Smooth muscle cell (in vitro differentiated cells): Measurements from ENCODE around the gene IFNGR1. TPM values are rescaled to one million over a fixed set of nuclear protein-coding genes. Genes with fewer than 3 reads are reported as not detected.

ENCODE experiments used
- DNase-seq: peaks from one replicate; lab custom pipeline; 2025; ENCODE audit not compliant: unreplicated experiment; lab: John Stamatoyannopoulos, UW
- H2AFZ ChIP-seq: fragments of 200-600 bp; sonication (generic); 2 replicates; pipeline ENCODE4 v1.6.0; 2016; ENCODE audit warnings: antibody characterized with exemption, low read depth, mild to moderate bottlenecking
- H3F3A ChIP-seq: fragments of 200-600 bp; sonication (generic); 2 replicates; pipeline ENCODE4 v1.6.0; 2017; ENCODE audit warnings: antibody characterized with exemption, low read depth
- H3K27ac ChIP-seq: fragments of 200-600 bp; sonication (generic); 2 replicates; pipeline ENCODE4 v1.5.1; 2016; ENCODE audit warnings: low read depth, mild to moderate bottlenecking
- H3K27me3 ChIP-seq: fragments of 200-600 bp; sonication (generic); 2 replicates; pipeline ENCODE4 v1.6.1; 2016; ENCODE audit warnings: low read depth, mild to moderate bottlenecking
- H3K36me3 ChIP-seq: fragments of 200-600 bp; sonication (generic); 2 replicates; pipeline ENCODE4 v1.5.1; 2016; ENCODE audit warnings: low read depth
- H3K4me1 ChIP-seq: fragments of 200-600 bp; sonication (generic); 2 replicates; pipeline ENCODE4 v1.5.1; 2016; ENCODE audit warnings: low read depth
- H3K4me2 ChIP-seq: fragments of 200-600 bp; sonication (generic); 2 replicates; pipeline ENCODE4 v1.6.0; 2016; ENCODE audit warnings: mild to moderate bottlenecking
- H3K4me3 ChIP-seq: fragments of 200-600 bp; sonication (generic); 2 replicates; pipeline ENCODE4 v1.5.1; 2016; ENCODE audit warnings: mild to moderate bottlenecking
- H3K79me2 ChIP-seq: fragments of 200-600 bp; sonication (generic); 2 replicates; pipeline ENCODE4 v1.6.0; 2016; ENCODE audit warnings: low read depth, mild to moderate bottlenecking
- H3K9ac ChIP-seq: fragments of 200-600 bp; sonication (generic); 2 replicates; pipeline ENCODE4 v1.6.0; 2016; ENCODE audit warnings: low read depth
- H3K9me3 ChIP-seq: fragments of 200-600 bp; sonication (generic); replicated peaks from 2 replicates; pipeline ENCODE4 v1.5.1; 2016; ENCODE audit warnings: low read depth
- H4K20me1 ChIP-seq: fragments of 200-600 bp; sonication (generic); 2 replicates; pipeline ENCODE4 v1.6.0; 2016; ENCODE audit warnings: low read depth
- CTCF ChIP-seq: fragments of 200-600 bp; sonication (generic); IDR thresholded peaks from 2 replicates; pipeline ENCODE4 v1.5.1; 2017; ENCODE audit warnings: borderline replicate concordance, mild to moderate bottlenecking, antibody characterized with exemption; ENCODE audit not compliant: insufficient read depth, poor library complexity, severe bottlenecking
- WGBS: methylation state at CpG from one replicate; pipeline ENCODE4 v1.1.7; 2016; ENCODE audit warnings: low lambda C conversion rate; 5-methylcytosine and 5-hydroxymethylcytosine counted together
- polyA plus RNA-seq: library from polyadenylated mRNA; unstranded; fragments of >200 nt; fragmentation: Nextera tagmentation; extraction: Ambion mirVana; gene quantifications from 2 replicates; pipeline ENCODE4 v1.2.1, GENCODE V29; 2016
- total RNA-seq: library from RNA; depleted of rRNA; stranded (reverse); fragments of >200 nt; gene quantifications from 2 replicates; pipeline ENCODE4 v1.2.3, GENCODE V29; 2014

The IFNGR1 gene
- total RNA-seq (83.7 and 88.3 TPM in 2 replicates), polyA plus RNA-seq (51.1 and 61.1 TPM in 2 replicates)

- H3K36me3 ChIP-seq = no peaks in the 10 kb centered on the region
- H2AFZ ChIP-seq = peak within 1 kb of the TSS; percentile 89
- no peaks in the 10 kb centered on the region for H3F3A ChIP-seq
- peak within 1 kb of the TSS; percentile 81 for H3K4me3 ChIP-seq
- H3K79me2 ChIP-seq = peaks cover 48% of the 10 kb centered on the region
- H3K4me2 ChIP-seq = peak within 1 kb of the TSS; percentile 87
- peaks cover 43% of the 10 kb centered on the region for H4K20me1 ChIP-seq
- H3K27ac ChIP-seq = peak within 1 kb of the TSS; percentile 96
- WGBS = under 1% methylated on average over 48 of the region's 64 CpGs
- no peak for TF ChIP-seq CTCF
- peak within 1 kb of the TSS; percentile 97 for H3K9ac ChIP-seq
- peaks cover 13% of the 10 kb centered on the region for H3K4me1 ChIP-seq
- no peaks in the 10 kb centered on the region for H3K9me3 ChIP-seq
- H3K27me3 ChIP-seq = no peaks in the 10 kb centered on the region
- DNase-seq = peak; percentile 76
Observed at GRCh38 chr6:137218917-137219663, at the start of gene IFNGR1. IFNGR1 (minus strand) TSS chr6:137219385; CDS start chr6:137219327, 58 bp downstream.

- Histone ChIP-seq H3F3A (no peaks in the 10 kb centered on the region), H4K20me1 (no peaks in the 10 kb centered on the region), H3K9ac (no peak overlapping the region), H3K4me3 (no peak overlapping the region), H3K4me1 (no peaks in the 10 kb centered on the region), H2AFZ (no peak overlapping the region), H3K27me3 (no peaks in the 10 kb centered on the region), H3K36me3 (no peaks in the 10 kb centered on the region), H3K4me2 (no peak overlapping the region), H3K9me3 (no peaks in the 10 kb centered on the region), H3K79me2 (no peaks in the 10 kb centered on the region), H3K27ac (no peak overlapping the region)
- no peak for DNase-seq
- no peak for TF ChIP-seq CTCF
- 80% methylated on average over 3 of the region's 3 CpGs for WGBS
Observed at GRCh38 chr6:137268911-137269310, 49.7 kb upstream of the IFNGR1 start.

- H2AFZ ChIP-seq = no peak overlapping the region
- no peak overlapping the region for H3K4me2 ChIP-seq
- no peaks in the 10 kb centered on the region for H3K36me3 ChIP-seq
- H3K79me2 ChIP-seq = no peaks in the 10 kb centered on the region
- no peak for TF ChIP-seq CTCF
- H3K4me1 ChIP-seq = no peaks in the 10 kb centered on the region
- no peaks in the 10 kb centered on the region for H3K9me3 ChIP-seq
- no peaks in the 10 kb centered on the region for H4K20me1 ChIP-seq
- H3F3A ChIP-seq = no peaks in the 10 kb centered on the region
- H3K27ac ChIP-seq = no peak overlapping the region
- no peaks in the 10 kb centered on the region for H3K27me3 ChIP-seq
- no peak overlapping the region for H3K9ac ChIP-seq
- DNase-seq = no peak
- WGBS = 90% methylated on average over 4 of the region's 4 CpGs
- H3K4me3 ChIP-seq = no peak overlapping the region
Observed at GRCh38 chr6:137266309-137266586, 47.1 kb upstream of the IFNGR1 start.
